B cell (primary cell): ENCODE data around the gene IL5RA. TPM values are rescaled to one million over a fixed set of nuclear protein-coding genes. Genes with fewer than 3 reads are reported as not detected.
A peak's percentile ranks its signal among the peaks of the same experiment; 100 is the strongest.

Experiments used
- ATAC-seq: fragments of 200-7000 bp; cut with Tn5 transposase; one replicate; pipeline ENCODE4 v1.10.0; 2021; ENCODE audit warnings: low read depth, mild to moderate bottlenecking, moderate number of reproducible peaks, moderate library complexity
- CTCF ChIA-PET: fragments of 350-600 bp; sonication (Branson Sonifier 250); formaldehyde crosslinking; loops from one replicate; lab custom pipeline; 2021; ENCODE audit warnings: antibody characterized with exemption, inconsistent platforms; lab: Charles Lee
- POLR2A ChIA-PET: fragments of 350-600 bp; sonication (Branson Sonifier 250); formaldehyde crosslinking; loops from one replicate; lab custom pipeline; 2021; ENCODE audit warnings: antibody characterized with exemption; lab: Charles Lee
- DNase-seq: peaks from one replicate; pipeline ENCODE4 v3.0.0; 2013
- H2AFZ ChIP-seq: 2 replicates; pipeline ENCODE4 v1.6.1; 2012; ENCODE audit warnings: mild to moderate bottlenecking, low read depth, low read length; ENCODE audit not compliant: insufficient read depth, poor library complexity, severe bottlenecking
- H3K27ac ChIP-seq, 2 donors: 1 replicate in 1 of 2; 2 replicates in 1 of 2; pipeline ENCODE4 v1.5.1; 2012 to 2013; ENCODE audit warnings: low read length in 2 of 2, mild to moderate bottlenecking in 2 of 2, moderate library complexity in 1 of 2
- H3K27me3 ChIP-seq, 4 experiments: fragments of 200-600 bp in 1 of 4; sonication (generic) in 1 of 4; replicated peaks in 1 of 4; 1 replicate in 2 of 4; 2 replicates in 2 of 4; pipeline versions ENCODE4 v1.6.1 to v1.7.0; 2013 to 2016; ENCODE audit warnings: low read length in 3 of 4, mild to moderate bottlenecking in 2 of 4, mixed read lengths in 1 of 4, moderate library complexity in 1 of 4; ENCODE audit not compliant: insufficient read depth in 4 of 4, control insufficient read depth in 3 of 4; ENCODE audit errors: control extremely low read depth in 1 of 4
- H3K36me3 ChIP-seq, 2 experiments: replicated peaks in 1 of 2; 1 replicate in 1 of 2; 2 replicates in 1 of 2; pipeline versions ENCODE4 v1.6.1 to v1.7.1; 2013; ENCODE audit warnings: low read length in 1 of 2; ENCODE audit not compliant: insufficient read depth in 2 of 2, control insufficient read depth in 1 of 2; ENCODE audit errors: control extremely low read depth in 1 of 2, extremely low read depth in 1 of 2
- H3K4me1 ChIP-seq, 2 donors: fragments of 200-600 bp in 1 of 2; sonication (generic) in 1 of 2; 1 replicate in 1 of 2; 2 replicates in 1 of 2; pipeline versions ENCODE4 v1.5.1 to v1.6.1; 2013 to 2017; ENCODE audit warnings: low read length in 2 of 2; ENCODE audit not compliant: control insufficient read depth in 2 of 2, insufficient read depth in 2 of 2
- H3K4me2 ChIP-seq: replicated peaks from 2 replicates; pipeline ENCODE3; 2012; ENCODE audit warnings: mild to moderate bottlenecking, low read depth, low read length; ENCODE audit not compliant: poor library complexity, severe bottlenecking
- H3K4me3 ChIP-seq, 5 experiments: fragments of 200-600 bp in 1 of 5; sonication (generic) in 1 of 5; 1 replicate in 3 of 5; 2 replicates in 2 of 5; pipeline versions ENCODE4 v1.5.1 to v1.7.0; 2011 to 2016; ENCODE audit warnings: low read length in 4 of 5, mild to moderate bottlenecking in 4 of 5, low read depth in 2 of 5, control low read depth in 1 of 5, moderate library complexity in 1 of 5; ENCODE audit not compliant: insufficient read depth in 1 of 5; ENCODE audit errors: control extremely low read depth in 1 of 5, extremely low read depth in 1 of 5
- H3K79me2 ChIP-seq: fragments of 200-600 bp; sonication (generic); one replicate; pipeline ENCODE4 v1.6.0; 2016; ENCODE audit warnings: low read length; ENCODE audit not compliant: control insufficient read depth, insufficient read depth
- H3K9ac ChIP-seq: fragments of 200-600 bp; sonication (generic); 2 replicates; pipeline ENCODE4 v1.6.1; 2017; ENCODE audit warnings: mild to moderate bottlenecking, low read length, moderate library complexity
- H3K9me3 ChIP-seq, 3 donors: one replicate each; pipeline versions ENCODE4 v1.6.1 to v1.7.1; 2013; ENCODE audit warnings: low read length in 2 of 3; ENCODE audit not compliant: control insufficient read depth in 2 of 3, insufficient read depth in 1 of 3; ENCODE audit errors: control extremely low read depth in 1 of 3
- H4K20me1 ChIP-seq: 2 replicates; pipeline ENCODE4 v1.6.0; 2012; ENCODE audit warnings: mild to moderate bottlenecking, low read length; ENCODE audit not compliant: insufficient read depth, control insufficient read depth, poor library complexity, severe bottlenecking
- H3K27ac Mint-ChIP-seq: one replicate; pipeline ENCODE4 v1.8.0; 2021; ENCODE audit warnings: mixed read lengths
- H3K27me3 Mint-ChIP-seq: one replicate; pipeline ENCODE4 v1.8.0; 2021; ENCODE audit warnings: mixed read lengths
- H3K4me1 Mint-ChIP-seq: one replicate; pipeline ENCODE4 v1.8.0; 2021; ENCODE audit warnings: mixed read lengths
- H3K4me3 Mint-ChIP-seq: one replicate; pipeline ENCODE4 v1.8.0; 2021; ENCODE audit warnings: mixed read lengths
- H3K9me3 Mint-ChIP-seq: one replicate; pipeline ENCODE4 v1.8.0; 2022; ENCODE audit warnings: mixed read lengths; ENCODE audit not compliant: insufficient read depth
- EZH2 ChIP-seq: IDR thresholded peaks from 2 replicates; pipeline ENCODE4 v1.6.1; 2012; ENCODE audit warnings: borderline replicate concordance, low read depth, mild to moderate bottlenecking, moderate library complexity, low read length; ENCODE audit not compliant: insufficient read depth, poor library complexity, severe bottlenecking
- WGBS: methylation state at CpG from one replicate; pipeline ENCODE4 v1.1.5; 2013; ENCODE audit warnings: missing lambda C conversion rate; ENCODE audit not compliant: insufficient coverage; 5-methylcytosine and 5-hydroxymethylcytosine counted together
- intact Hi-C: fragments of 100-400 bp; cut with micrococcal nuclease; formaldehyde crosslinking; loops from one replicate; pipeline ENCODE4 v1.10.0; 2022
- polyA plus RNA-seq: library from polyadenylated mRNA; depleted of rRNA; stranded (reverse); fragments of >200 nt; gene quantifications from 2 replicates; pipeline ENCODE4 v1.2.3, GENCODE V29; 2012
- total RNA-seq, 2 donors: library from RNA; stranded (reverse); fragments of 120-200 nt in 1 of 2; gene quantifications; 1 replicate in 1 of 2; 2 replicates in 1 of 2; pipeline versions ENCODE4 v1.2.3 to v1.2.4, GENCODE V29; 2013 to 2022
- TF ChIP-seq, protein P1 (sequence below): fragments of 200-600 bp; IDR thresholded peaks from one replicate; pipeline ENCODE4 v1.8.0; 2022; ENCODE audit warnings: antibody characterized with exemption, mild to moderate bottlenecking

The IL5RA gene
- total and polyA plus RNA-seq, 2 donors (not counting 1 experiment from before 2014, with no cell fraction given): 1.0 to 2.6 TPM

DNA sequence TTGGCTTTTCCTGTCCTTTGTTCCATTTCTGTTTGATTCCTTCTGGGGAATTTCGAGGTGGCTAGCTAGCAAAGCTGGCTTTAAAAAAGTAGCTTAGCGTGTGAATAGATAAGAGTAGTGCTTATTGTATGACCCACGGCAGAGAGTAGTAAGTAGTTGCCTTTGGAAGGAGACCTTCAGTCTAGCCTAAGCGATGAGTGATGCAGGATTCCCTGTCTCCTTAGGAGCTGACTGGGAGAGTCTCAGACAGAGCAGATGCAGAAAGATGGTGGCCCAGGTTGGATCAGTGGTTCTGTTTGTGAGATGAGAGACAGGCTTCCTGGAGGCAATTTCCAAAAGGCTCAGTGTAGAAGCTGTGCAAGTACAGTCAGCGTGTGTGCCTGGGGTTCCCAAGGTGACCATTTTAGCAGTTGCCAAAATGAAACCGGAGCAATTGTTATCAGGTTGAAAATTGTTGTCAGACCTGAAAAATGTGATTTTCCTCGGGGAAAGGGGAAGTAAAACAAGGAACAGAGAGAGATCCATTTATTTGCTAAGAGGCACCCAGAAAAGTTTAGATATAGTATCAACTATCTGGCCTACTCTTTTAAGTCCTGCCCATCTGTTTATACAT, 681 bp upstream of the IL5RA start:
- DNase-seq: peak; percentile 32
- Mint-ChIP-seq H3K4me1 (peaks cover 40% of the 10 kb centered on the region), H3K27ac (peak overlapping the region; percentile 90)

More for the DNA sequence above, 681 bp upstream of the IL5RA start:
- peak overlapping the region; percentile 53 to 71 for H3K27ac ChIP-seq
- no peaks in the 10 kb centered on the region for H3K79me2 ChIP-seq
- peak overlapping the region; percentile 5 for H3K9ac ChIP-seq
- no peaks in the 10 kb centered on the region for H3K36me3 ChIP-seq
- POLR2A ChIA-PET: no interaction called here
- no peaks in the 10 kb centered on the region for H3K27me3 ChIP-seq
- Mint-ChIP-seq H3K27me3 (peaks cover 2% of the 10 kb centered on the region), H3K9me3 (peaks cover 2% of the 10 kb centered on the region), H3K4me3 (peak overlapping the region; percentile 66)
- no peaks in the 10 kb centered on the region for H4K20me1 ChIP-seq
- peak overlapping the region in 2 of 5 experiments; percentile 14 to 15 for H3K4me3 ChIP-seq
- peaks cover 11 to 19% of the 10 kb centered on the region in 2 donors for H3K4me1 ChIP-seq
- H2AFZ ChIP-seq: no peak overlapping the region
- H3K4me2 ChIP-seq: peak overlapping the region; percentile 35
- CTCF ChIA-PET: no interaction called here
- 84% methylated on average over 5 of the region's 7 CpGs for WGBS
- intact Hi-C loops: loop anchor here (2.0 kb wide), 1 partner anchor 16 kb away; the partner anchor contains the start of gene TRNT1
- TF ChIP-seq EZH2: no peak
- TF ChIP-seq, protein P1, sequence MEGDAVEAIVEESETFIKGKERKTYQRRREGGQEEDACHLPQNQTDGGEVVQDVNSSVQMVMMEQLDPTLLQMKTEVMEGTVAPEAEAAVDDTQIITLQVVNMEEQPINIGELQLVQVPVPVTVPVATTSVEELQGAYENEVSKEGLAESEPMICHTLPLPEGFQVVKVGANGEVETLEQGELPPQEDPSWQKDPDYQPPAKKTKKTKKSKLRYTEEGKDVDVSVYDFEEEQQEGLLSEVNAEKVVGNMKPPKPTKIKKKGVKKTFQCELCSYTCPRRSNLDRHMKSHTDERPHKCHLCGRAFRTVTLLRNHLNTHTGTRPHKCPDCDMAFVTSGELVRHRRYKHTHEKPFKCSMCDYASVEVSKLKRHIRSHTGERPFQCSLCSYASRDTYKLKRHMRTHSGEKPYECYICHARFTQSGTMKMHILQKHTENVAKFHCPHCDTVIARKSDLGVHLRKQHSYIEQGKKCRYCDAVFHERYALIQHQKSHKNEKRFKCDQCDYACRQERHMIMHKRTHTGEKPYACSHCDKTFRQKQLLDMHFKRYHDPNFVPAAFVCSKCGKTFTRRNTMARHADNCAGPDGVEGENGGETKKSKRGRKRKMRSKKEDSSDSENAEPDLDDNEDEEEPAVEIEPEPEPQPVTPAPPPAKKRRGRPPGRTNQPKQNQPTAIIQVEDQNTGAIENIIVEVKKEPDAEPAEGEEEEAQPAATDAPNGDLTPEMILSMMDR: no peak
- no peaks in the 10 kb centered on the region for H3K9me3 ChIP-seq
- no peak for ATAC-seq
